Hippocampal formation (tissue), 2 donors: ENCODE data around the gene DMC1.
A peak's percentile ranks its signal among the peaks of the same experiment; 100 is the strongest.
"Not testable (repeated sequence)": the region's sequence is repeated elsewhere in the genome, so short reads cannot be mapped to it uniquely, and the experiment has no call there.

Experiments
- DNase-seq, 2 donors: peaks; one replicate each; lab custom pipeline; 2025; lab: John Stamatoyannopoulos, UW

Gene DMC1

DNA sequence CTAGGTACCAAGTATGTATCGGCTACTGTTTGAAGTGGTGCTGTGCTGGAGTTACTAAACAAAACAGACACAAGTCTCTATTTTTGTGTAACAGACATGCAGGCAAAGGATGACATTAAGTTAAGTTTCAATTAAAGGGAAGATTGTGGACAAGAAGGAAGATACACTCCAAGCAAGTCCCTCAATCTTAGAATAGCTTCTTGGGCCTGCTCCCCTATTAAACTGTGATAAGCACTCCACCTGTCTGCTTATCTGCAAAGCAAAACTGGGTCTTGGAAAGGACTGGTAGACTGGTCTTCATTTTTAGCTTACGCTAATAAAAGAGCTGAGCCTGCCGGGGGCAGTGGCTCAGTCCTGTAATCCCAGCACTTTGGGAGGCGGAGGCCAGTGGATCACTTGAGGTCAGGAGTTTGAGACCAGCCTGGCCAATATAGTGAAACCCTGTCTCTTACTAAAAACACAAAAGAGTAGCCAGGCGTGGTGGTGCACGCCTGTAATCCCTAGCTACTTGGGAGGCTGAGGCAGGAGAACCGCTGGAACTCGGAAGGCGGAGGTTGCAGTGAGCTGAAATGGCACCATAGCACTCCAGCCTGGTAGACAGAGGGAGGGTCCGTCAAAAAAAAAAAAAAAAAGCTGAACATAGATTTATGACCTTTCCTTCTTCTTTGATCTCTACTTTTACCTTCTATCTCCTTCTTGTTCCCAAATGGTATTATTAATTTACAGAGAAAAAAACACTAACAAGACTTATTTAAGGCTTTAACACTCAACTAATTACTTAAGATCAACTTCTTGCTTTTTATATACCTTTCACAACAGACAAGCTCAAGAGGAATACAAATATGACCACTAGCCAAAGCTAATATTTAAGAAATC lies 67.9 kb downstream of the DMC1 start:
- no peak for DNase-seq

DNA sequence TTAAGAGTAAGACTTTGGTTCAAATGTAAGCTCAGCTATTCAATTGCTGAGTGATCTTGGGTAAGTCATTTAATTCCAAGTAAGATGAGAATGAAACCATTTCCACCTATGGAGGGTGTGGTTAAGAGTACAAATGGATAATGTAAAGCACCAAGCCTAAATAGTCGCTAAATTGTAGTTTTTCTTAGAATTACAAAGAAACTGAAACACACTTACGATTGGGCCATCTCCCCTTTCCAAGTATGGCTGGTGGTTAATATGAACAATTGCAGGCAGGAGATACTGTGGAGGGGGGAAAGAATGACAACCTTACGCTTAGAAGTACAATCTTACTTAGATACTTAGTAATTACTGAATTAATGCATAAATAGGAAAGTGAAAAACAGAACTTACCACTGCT lies 72.1 kb downstream of the DMC1 start:
- no peak for DNase-seq

DNA sequence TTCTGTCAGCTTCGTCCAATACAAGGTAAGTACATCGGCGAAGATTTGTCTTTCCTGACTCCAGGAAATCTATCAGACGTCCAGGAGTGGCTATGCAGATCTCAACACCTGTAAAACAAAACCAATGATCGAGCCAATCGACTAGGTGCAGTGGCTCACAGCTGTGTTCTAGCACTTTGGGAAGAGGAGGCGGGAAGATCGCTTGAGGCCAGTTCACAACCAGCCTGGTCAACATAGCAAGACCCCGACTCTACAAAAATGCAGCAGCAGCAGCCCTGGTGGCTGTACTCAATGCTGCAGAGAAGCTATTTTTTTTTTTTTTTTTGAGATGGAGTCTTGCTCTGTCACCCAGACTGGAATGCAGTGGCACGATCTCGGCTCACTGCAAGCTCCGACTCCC lies 75.0 kb downstream of the DMC1 start:
- DNase-seq = no peak

DNA sequence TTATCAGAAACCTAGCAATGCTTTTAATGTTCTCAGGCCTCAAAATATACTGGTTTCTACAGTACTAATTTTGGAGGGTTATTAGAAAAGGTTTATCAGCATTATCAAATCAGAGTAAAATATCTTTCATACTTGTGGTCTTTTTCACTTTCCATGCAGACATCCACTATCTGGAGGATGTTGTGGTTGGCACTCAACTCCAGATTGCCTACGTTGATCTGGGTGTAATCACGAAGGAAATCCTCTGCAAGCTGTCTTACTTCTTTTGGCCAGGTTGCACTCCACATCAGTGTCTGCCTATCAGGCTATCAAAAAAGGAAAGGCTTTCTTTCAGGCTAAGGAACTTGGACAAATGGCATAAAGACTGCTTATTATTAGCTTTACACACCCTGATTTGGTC lies 75.5 kb downstream of the DMC1 start:
- DNase-seq = no peak

DNA sequence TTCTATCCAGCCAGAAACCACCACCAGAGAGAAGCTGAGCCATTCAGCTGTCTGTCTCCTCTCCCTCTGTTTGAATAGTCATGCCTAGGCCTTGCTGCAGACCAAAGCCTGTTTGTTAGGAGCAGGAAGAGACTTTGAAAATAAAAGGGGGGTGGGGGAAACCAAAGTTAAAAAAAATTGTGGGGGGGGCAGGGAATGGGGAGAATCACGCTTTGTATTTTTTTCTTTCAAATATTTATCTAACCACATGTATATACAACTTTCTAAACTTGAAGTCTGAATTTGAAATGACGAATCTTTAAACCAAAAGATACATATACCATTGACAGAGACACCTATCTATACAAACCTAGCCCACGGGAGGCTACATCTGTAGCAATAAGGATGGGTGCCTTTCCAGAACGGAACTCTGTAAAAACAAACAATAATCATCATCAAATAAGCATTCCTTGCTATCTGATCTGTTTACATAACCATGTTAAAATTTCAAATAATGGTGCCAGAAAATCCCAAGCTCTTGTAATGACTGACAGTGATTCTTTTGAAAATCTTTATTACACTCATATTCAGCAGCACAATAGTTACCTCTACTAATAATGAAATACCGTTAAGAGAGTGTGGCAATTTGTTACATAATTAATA lies 78.2 kb downstream of the DMC1 start:
- DNase-seq = no peak

DNA sequence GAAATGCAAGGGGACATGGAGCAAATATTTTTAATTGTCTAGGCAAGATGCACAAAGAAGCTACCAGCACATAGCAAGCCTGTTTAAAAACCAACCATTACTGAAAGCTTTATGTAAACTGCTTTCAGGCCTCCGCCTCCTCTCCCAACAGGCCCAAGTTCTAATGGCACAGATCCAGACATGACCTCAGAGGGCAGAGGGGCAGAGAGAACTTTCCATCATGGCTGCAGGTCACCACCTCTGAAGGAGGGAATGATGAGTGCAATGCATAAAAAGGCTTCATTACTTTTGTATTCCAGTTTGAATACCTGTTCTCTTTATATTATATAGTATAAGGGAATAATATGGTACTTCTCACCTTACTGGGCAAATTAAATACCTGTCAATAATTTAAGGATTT lies 79.1 kb downstream of the DMC1 start:
- DNase-seq = peak in 1 of 2 donors; percentile 28

DNA sequence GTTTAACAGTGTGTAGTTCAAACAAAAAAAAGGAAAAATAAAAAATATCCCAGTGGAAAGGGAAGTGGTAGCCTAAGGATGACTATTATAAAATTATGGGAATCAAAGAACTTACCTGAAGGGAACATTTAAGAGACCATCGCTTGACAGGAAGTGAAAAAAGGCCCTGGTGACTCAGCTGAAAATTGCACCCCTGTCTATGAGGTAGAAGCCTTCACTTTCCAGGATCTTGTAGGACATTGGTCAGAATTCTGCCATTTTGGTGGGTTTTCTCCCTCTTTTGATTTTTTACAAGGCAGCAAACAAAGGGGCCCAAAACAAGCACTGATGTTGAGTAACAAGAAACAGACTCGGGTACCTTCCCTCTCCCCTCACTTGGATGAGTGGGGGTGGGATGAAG lies 79.5 kb downstream of the DMC1 start:
- no peak for DNase-seq

DNA sequence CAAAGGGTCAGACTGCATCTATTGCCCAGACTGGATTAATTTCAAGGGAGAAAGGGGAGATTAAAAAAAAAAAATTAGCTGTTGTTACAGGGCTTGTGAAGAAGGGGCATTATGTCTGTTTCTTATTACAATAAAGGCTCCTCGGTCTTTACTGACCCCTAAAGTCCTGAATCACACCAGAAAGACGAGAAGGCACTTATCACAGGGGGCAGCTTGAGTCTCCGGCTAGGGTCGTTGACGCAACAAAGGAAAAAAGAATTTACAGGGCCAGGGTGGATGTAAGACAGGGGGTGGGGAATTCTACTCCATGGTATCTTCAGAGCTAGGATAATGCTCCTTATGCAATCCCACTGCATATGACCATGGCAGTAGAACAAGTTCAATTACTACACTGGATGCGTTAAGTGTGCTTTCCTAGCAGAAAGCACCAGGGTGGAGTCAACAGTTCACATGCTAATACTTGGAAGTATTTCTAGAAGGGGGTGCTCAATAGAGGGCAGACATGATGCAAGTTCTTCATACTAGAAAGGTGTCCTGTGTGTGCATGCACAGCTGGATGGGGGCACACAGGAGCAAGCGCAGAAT lies 80.3 kb downstream of the DMC1 start:
- no peak for DNase-seq

DNA sequence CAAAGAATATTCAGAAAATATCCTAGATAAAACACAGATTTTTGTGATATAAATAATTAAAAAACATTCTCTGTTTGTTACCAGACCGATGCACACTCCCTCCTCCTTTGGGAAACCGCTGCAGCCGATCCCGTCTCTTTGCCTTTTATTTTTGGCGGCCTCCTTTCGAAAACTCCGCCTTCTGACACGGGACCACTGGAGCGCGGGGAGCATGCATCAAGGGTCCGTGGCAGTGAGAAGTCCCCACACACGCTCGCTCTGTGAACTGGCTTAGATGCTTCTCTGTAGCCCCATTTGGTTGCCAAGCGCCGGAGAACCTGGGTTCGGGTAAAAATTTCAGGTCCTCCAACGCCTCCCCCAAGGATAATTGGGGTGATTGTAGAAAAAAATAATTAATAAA lies 80.8 kb downstream of the DMC1 start:
- DNase-seq = no peak

DNA sequence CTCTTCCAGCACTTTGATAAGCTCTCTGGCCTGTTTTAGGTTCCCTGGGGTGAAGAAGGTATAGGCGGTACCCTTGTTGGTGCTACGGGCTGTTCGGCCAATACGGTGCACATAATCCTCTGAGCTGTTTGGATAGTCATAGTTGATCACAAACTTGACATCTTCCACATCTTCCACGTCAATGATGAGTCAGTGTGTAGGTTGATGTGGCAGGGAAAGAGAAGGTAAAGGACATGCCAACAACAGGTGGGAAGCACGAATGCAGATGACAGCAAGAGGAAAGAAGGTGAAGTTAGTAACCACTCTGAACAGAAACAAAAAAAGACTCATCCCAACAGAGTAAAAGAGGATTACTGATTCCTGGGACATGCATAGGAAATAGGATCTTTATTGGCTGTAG lies 82.0 kb downstream of the DMC1 start:
- DNase-seq = no peak

DNA sequence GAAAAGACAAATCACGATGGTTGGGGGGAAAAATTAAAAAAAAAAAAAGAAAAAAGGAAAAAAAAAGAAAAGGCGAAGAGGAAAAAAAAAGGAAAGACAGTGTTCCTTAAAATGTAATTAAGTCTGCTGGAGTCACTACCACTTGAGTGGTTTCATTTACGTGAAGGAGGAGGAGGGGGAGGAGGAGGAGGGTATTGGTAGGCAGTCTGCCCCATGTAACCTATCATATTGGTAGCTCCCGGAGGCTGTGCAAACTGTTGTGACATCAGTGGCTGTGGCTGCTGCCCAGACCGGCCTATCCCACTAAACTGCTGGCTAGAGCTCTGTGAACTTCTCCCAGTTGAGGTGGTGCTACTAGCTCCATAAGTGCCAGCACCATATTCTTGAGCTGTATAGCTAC lies 84.2 kb downstream of the DMC1 start:
- no peak for DNase-seq

DNA sequence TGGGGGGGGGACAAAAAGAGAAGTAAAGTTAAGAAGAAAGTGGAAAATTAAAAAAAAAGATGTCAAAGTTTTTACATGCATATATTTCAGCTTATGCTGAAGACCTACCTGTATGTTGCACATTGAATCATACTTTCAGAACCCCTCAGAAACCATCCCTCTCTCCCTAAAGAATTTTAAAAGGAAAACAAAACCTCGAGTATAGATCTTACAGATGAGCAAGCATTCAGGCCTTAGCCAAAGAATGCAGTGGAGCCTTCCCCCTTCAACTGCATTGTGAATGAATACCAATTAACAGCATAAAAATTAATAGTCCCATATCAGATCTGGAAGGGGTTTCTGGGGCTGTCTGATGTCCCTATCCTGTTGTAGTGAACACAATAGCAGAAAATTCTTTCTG lies 85.7 kb downstream of the DMC1 start:
- no peak for DNase-seq

DNA sequence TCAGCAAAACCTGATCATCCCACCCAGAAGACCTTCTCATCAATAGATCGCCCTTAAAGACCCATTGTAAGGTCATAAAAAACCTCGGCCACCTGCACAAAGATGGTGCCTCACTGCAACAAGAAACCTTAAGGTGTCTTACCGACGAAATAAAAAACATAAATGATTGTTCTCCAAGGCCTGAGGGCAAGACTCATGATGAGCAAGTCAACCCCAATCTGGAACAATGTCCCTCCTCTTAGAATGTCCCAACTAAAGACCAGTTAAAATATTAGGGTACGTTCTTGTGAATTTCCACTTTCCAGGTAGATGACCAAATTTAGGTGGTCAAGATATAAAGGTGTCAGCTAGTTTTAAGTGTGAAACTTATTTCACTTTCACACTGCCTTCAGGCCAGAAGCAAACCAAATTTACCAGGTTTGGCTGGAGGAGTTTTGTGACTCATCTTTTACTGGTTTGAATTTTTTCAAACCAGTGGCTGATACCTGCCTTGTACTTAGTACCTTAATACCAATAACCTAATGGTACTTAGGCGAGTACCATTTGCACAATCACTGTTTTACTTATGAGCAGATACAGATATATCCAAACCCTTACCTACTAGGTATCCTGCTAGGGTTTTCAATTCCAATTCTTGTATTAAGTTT lies 87.2 kb downstream of the DMC1 start:
- no peak for DNase-seq

DNA sequence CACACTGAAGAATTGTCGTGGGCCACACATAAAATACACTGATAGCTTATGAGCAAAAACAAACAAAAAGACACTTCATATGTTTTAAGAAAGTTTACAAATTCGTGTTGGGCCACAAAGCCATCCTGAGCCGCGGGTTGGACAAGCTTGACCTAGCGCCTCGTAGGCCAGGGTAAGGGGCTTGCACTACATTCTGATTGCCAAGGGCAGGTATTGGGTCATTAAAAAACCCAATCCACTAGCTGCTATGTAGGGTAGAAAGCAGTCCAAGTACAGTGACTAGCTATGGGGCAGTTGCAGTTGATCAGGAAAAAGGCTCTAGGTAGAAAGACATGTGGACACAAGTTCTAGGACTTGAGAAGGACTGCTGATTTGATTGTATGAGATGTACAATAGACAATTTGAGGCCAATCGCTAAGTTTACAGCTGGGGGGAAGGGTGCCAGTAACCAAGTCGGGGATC lies 88.1 kb downstream of the DMC1 start:
- no peak for DNase-seq

DNA sequence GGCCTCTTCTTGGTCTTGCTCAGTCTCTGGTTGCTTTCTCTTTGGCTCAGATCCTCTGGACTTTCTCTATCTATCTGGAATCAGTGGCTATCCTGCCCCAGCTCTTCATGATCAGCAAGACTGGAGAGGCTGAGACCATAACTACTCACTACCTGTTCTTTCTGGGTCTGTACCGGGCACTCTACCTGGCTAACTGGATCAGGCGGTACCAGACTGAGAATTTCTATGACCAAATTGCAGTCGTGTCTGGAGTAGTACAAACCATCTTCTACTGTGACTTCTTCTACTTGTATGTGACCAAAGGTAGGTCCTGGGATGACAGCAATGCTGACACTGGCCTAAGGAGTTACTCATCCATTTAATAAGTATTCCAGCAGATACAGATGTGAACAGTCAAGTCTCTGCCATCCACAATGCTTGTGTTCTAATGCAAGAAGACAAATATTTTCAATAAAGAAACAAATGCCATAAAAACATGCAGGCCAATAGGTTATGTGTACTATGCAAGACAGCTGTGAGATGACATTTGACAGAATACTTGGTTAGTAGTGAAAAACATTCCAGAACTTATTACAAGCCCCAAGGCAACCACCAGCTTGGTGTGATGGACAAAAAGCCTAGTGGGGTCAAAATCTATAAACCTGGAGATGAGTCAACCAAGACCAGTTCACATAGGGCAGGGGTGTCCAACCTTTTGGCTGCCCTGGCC lies 88.7 kb downstream of the DMC1 start:
- DNase-seq = no peak

DNA sequence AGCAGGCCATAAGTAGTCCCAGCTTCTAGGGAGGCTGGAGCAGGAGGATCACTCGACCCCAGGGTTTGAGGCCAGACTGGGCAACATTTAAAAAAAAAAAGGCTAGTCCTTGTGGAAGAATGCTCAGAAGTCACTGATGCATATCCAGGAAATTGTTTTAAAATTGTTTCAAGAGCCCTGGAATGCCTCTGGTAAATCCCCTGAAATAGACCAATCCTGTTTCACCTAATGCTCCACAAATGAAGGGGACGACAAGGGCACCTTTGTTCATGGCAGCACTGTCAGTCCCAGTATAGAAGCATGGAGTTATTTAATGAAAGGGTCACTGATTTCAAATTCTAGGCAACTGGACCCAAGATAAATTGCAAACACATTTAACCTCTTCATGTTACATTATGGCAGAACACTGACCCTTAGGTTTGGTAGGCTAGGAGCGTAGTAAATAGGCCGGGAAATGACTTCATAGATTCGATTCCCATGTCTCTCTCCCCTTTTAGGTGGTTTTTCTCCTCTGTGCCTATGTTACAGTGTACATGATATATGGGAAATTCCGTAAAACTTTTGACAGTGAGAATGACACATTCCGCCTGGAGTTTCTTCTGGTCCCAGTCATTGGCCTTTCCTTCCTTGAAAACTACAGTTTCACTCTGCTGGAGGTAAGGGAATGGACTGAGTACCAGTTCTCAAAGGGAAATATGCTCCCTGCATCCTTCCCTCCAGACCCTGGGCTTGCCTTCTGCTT lies 90.7 kb downstream of the DMC1 start:
- DNase-seq = no peak

DNA sequence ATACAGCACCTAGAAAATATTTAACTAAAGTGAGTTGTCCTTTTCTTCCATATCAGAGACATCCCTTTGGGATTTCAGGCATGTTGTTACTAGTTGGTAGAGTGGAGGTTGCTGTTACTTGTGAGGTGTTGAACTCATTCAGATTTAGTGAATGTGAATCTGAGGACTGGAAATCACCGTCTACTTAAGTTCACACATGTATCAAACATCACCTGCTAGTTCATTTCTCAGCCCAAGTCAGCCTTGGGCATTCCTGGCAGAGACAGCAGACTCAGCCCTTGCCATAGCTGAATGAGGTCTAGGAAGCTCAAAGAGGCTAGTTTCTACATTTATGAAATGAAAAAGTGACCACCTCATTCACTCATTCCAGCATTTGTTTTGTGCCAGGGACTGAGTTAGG lies 92.4 kb downstream of the DMC1 start:
- DNase-seq = no peak

DNA sequence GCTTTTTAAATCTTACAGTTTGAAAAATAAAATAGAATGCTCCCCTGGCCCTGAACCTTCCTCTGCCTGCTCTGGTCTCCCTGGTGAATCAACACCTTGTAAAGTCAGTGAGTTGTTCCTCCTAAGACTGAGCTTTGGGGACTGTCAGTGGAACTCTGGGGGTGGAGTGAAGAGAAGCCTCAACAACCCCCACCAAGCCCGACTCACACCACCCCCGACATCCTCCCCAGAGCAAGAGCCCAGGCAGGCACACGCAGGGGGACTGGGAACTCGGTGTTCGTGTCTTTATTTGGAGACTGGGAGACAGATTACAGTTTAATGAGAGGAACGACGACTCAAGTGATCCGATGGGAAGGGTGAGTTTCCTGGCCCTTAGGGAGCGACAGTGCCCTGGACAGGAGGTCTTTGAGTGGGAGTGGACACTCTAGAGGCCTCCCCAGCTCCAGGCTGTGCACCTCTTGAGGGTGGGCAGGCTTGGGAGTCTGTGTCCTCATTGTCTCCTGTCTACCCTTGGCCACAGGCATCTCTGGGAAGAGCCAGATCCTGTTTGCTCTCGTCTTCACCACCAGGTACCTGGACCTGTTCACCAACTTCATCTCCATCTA lies 95.9 kb downstream of the DMC1 start:
- DNase-seq = no peak

DNA sequence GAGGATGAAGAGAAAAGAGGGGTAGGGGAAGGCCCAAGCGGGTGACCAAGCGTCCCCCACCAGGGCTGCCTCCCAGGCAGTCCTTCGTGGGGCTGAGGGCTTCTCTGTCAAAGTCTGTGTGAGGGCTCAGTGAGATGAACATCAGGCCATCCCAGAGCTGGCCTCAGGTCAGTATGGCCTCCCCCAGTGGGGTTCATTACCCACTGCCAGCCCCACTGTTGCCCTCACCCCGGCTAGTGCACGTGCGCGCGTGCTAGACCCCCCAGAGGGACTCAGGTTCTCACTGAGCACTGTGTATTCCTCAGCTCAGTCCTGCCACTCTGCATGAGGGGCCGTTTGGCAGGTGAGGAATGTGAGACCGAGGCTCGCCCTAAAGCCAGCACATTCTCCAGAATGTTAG lies 98.7 kb downstream of the DMC1 start:
- DNase-seq = no peak

DNA sequence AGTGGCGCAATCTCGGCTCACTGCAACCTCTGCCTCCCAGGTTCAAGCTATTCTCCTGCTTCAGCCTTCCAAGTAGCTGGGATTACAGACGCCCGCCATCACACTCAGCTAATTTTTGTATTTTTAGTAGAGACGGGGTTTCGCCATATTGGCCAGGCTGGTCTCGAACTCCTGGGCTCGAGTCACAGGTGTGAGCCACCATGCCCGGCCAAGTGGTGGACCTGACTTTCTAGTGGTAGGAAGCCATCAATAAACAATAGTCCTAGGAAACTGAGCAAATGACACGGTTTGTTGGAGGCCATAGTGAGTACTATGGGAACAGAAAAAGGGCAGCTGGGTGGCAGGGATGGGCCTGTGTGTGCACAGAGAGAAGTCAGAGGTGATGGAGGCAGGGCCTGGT lies 99.8 kb downstream of the DMC1 start:
- DNase-seq = not testable (repeated sequence)

DNA sequence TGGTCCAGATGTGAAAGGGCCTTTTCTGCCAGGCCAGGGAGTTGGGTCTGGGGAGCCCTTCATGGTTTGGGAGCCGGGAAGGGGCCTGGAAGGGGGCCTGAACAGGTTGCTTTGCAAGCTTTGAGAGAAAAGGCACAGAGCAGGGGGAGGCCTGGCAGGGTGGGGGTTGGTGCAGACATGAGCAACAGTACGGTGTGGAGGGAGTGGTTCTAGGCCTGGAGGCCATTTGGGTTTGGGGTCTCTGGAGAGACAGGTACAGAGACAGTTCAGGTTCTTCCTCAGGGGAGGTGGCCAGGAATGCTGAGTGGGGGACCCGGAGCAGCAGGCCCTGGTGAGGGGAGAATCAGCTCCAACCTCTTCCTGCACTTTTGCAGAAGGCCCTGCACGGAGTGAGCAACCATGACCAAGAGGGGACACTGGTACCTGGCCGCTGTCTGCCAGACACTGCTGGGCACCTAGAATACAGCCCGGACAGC lies 100.6 kb downstream of the DMC1 start:
- DNase-seq = no peak
